ENCODE results near the gene VWA3A. TPM values are rescaled to one million over a fixed set of nuclear protein-coding genes. Genes with fewer than 3 reads are reported as not detected.

The VWA3A gene
- total RNA-seq, 1 donor from 2014 or later: 0.27 TPM

GRCh38 chr16:22077700-22078313 lies 14.5 kb upstream of the VWA3A start:
- no peaks in the 10 kb centered on the region for H3K9me3 Mint-ChIP-seq (ENCODE audit: unreplicated experiment)
- no peaks in the 10 kb centered on the region for H3K27me3 Mint-ChIP-seq (ENCODE audit: unreplicated experiment)
- peaks cover 2% of the 10 kb centered on the region for H3K36me3 Mint-ChIP-seq (ENCODE audit: unreplicated experiment)
- H3K4me1 Mint-ChIP-seq (ENCODE audit: unreplicated experiment): peaks cover 14% of the 10 kb centered on the region
- no peak overlapping the region for H3K4me3 Mint-ChIP-seq (ENCODE audit: unreplicated experiment)
- H3K27ac Mint-ChIP-seq (ENCODE audit: unreplicated experiment): no peak overlapping the region
- no peak for DNase-seq (ENCODE audit: extremely low spot score, unreplicated experiment)
- TF ChIP-seq, protein P1, sequence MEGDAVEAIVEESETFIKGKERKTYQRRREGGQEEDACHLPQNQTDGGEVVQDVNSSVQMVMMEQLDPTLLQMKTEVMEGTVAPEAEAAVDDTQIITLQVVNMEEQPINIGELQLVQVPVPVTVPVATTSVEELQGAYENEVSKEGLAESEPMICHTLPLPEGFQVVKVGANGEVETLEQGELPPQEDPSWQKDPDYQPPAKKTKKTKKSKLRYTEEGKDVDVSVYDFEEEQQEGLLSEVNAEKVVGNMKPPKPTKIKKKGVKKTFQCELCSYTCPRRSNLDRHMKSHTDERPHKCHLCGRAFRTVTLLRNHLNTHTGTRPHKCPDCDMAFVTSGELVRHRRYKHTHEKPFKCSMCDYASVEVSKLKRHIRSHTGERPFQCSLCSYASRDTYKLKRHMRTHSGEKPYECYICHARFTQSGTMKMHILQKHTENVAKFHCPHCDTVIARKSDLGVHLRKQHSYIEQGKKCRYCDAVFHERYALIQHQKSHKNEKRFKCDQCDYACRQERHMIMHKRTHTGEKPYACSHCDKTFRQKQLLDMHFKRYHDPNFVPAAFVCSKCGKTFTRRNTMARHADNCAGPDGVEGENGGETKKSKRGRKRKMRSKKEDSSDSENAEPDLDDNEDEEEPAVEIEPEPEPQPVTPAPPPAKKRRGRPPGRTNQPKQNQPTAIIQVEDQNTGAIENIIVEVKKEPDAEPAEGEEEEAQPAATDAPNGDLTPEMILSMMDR (IDR thresholded peaks at IDR 0.05): peak; percentile 90

- no peak overlapping the region for H3K4me3 Mint-ChIP-seq (ENCODE audit: unreplicated experiment)
- no peaks in the 10 kb centered on the region for H3K9me3 Mint-ChIP-seq (ENCODE audit: unreplicated experiment)
- DNase-seq (ENCODE audit: extremely low spot score, unreplicated experiment): no peak
- H3K27me3 Mint-ChIP-seq (ENCODE audit: unreplicated experiment): no peaks in the 10 kb centered on the region
- TF ChIP-seq, protein P1 (IDR thresholded peaks at IDR 0.05): no peak
- no peak overlapping the region for H3K27ac Mint-ChIP-seq (ENCODE audit: unreplicated experiment)
- peaks cover 2% of the 10 kb centered on the region for H3K36me3 Mint-ChIP-seq (ENCODE audit: unreplicated experiment)
- peaks cover 13% of the 10 kb centered on the region for H3K4me1 Mint-ChIP-seq (ENCODE audit: unreplicated experiment)
Observed at GRCh38 chr16:22078656-22079055, 13.7 kb upstream of the VWA3A start.

GRCh38 chr16:22081050-22081449 lies 11.3 kb upstream of the VWA3A start:
- Mint-ChIP-seq H3K27ac (ENCODE audit: unreplicated experiment) (no peak overlapping the region), H3K4me1 (ENCODE audit: unreplicated experiment) (peaks cover 7% of the 10 kb centered on the region), H3K9me3 (ENCODE audit: unreplicated experiment) (no peaks in the 10 kb centered on the region), H3K4me3 (ENCODE audit: unreplicated experiment) (no peak overlapping the region), H3K36me3 (ENCODE audit: unreplicated experiment) (peaks cover 9% of the 10 kb centered on the region), H3K27me3 (ENCODE audit: unreplicated experiment) (no peaks in the 10 kb centered on the region)
- DNase-seq (ENCODE audit: extremely low spot score, unreplicated experiment): no peak
- TF ChIP-seq, protein P1 (IDR thresholded peaks at IDR 0.05): no peak

DNA sequence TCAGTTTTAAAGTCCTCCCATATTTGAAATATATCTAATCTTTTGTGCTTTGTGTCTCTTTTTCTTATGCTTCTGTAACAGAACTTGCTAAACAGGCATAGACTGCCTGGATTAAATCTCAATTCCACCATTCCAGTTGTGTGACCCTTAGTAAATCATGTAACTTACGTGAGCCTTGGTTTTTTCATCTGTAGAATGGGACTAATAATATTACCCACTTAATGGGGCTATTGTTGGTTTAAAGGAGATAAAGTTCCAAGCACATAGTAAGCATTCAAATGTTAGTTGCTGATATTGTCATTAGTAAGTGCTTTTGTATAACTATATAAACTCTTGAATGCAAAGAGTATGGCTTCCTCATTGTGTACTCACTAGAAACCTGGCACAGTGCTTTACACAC lies 5.9 kb upstream of the VWA3A start:
- Mint-ChIP-seq H3K4me1 (ENCODE audit: unreplicated experiment) (peaks cover 7% of the 10 kb centered on the region), H3K9me3 (ENCODE audit: unreplicated experiment) (no peaks in the 10 kb centered on the region), H3K27ac (ENCODE audit: unreplicated experiment) (no peak overlapping the region), H3K36me3 (ENCODE audit: unreplicated experiment) (peaks cover 15% of the 10 kb centered on the region), H3K4me3 (ENCODE audit: unreplicated experiment) (no peak overlapping the region), H3K27me3 (ENCODE audit: unreplicated experiment) (no peaks in the 10 kb centered on the region)
- DNase-seq (ENCODE audit: extremely low spot score, unreplicated experiment): no peak
- TF ChIP-seq, protein P1 (IDR thresholded peaks at IDR 0.05): no peak

- H3K4me1 Mint-ChIP-seq (ENCODE audit: unreplicated experiment): peaks cover 10% of the 10 kb centered on the region
- no peak overlapping the region for H3K4me3 Mint-ChIP-seq (ENCODE audit: unreplicated experiment)
- TF ChIP-seq, protein P1 (IDR thresholded peaks at IDR 0.05): no peak
- H3K27ac Mint-ChIP-seq (ENCODE audit: unreplicated experiment): no peak overlapping the region
- H3K27me3 Mint-ChIP-seq (ENCODE audit: unreplicated experiment): no peaks in the 10 kb centered on the region
- no peak for DNase-seq (ENCODE audit: extremely low spot score, unreplicated experiment)
- no peaks in the 10 kb centered on the region for H3K9me3 Mint-ChIP-seq (ENCODE audit: unreplicated experiment)
- H3K36me3 Mint-ChIP-seq (ENCODE audit: unreplicated experiment): peaks cover 15% of the 10 kb centered on the region
Observed at GRCh38 chr16:22088642-22089041, 3.7 kb upstream of the VWA3A start.
